HG02840 (cell line): ENCODE measurements around the gene BBS9.

Experiments used
- ATAC-seq: cut with Tn5 transposase; IDR thresholded peaks from one replicate; pipeline ENCODE4 v1.9.1; 2021; ENCODE audit warnings: mild to moderate bottlenecking, moderate library complexity, moderate number of reproducible peaks; ENCODE audit not compliant: unreplicated experiment, low FRiP score

The BBS9 gene

GRCh38 chr7:33530664-33531063 lies 401.3 kb downstream of the BBS9 start:
- ATAC-seq = no peak

- ATAC-seq = no peak
These were observed 402.5 kb downstream of the BBS9 start for GRCh38 chr7:33531888-33532287.

- ATAC-seq = no peak
These were observed 405.5 kb downstream of the BBS9 start for GRCh38 chr7:33534833-33535232.

GRCh38 chr7:33535989-33536388 lies 406.6 kb downstream of the BBS9 start:
- ATAC-seq = no peak

GRCh38 chr7:33536398-33537103 lies 407.2 kb downstream of the BBS9 start:
- ATAC-seq = no peak

GRCh38 chr7:33537104-33537477 lies 407.7 kb downstream of the BBS9 start:
- no peak for ATAC-seq

- no peak for ATAC-seq
These were observed 409.8 kb downstream of the BBS9 start for GRCh38 chr7:33539198-33539597.

GRCh38 chr7:33539659-33540400 lies 410.5 kb downstream of the BBS9 start:
- ATAC-seq = no peak

- ATAC-seq = no peak
These were observed 418.5 kb downstream of the BBS9 start for GRCh38 chr7:33547880-33548279.

GRCh38 chr7:33550363-33550762 lies 421.0 kb downstream of the BBS9 start:
- no peak for ATAC-seq

GRCh38 chr7:33550979-33551378 lies 421.6 kb downstream of the BBS9 start:
- ATAC-seq = no peak

- no peak for ATAC-seq
These were observed 424.7 kb downstream of the BBS9 start for GRCh38 chr7:33554046-33554445.

- no peak for ATAC-seq
These were observed 425.2 kb downstream of the BBS9 start for GRCh38 chr7:33554576-33554975.

- no peak for ATAC-seq
These were observed 427.1 kb downstream of the BBS9 start for GRCh38 chr7:33556472-33556871.

- no peak for ATAC-seq
These were observed 429.4 kb downstream of the BBS9 start for GRCh38 chr7:33558549-33559323.

- ATAC-seq = no peak
These were observed 430.0 kb downstream of the BBS9 start for GRCh38 chr7:33559324-33559710.

- ATAC-seq = no peak
These were observed 433.6 kb downstream of the BBS9 start for GRCh38 chr7:33562996-33563395.

GRCh38 chr7:33563651-33564050 lies 434.3 kb downstream of the BBS9 start:
- ATAC-seq = no peak

GRCh38 chr7:33578166-33578565 lies 448.8 kb downstream of the BBS9 start:
- ATAC-seq = no peak

GRCh38 chr7:33578881-33579672 lies 449.7 kb downstream of the BBS9 start:
- no peak for ATAC-seq

- no peak for ATAC-seq
These were observed 450.3 kb downstream of the BBS9 start for GRCh38 chr7:33579673-33579960.
